T47D (cell line): Measurements from ENCODE around the gene DNTTIP2.
"Not testable (repeated sequence)": the region's sequence is repeated elsewhere in the genome, so short reads cannot be mapped to it uniquely, and the experiment has no call there.

Experiments used
- DNase-seq, 2 experiments: peaks; one replicate each; pipeline versions ENCODE4 v3.0.0 to v3.0.0-alpha.2; 2011 to 2012; ENCODE audit warnings: low read depth in 1 of 2, low spot score in 1 of 2
- JUND ChIP-seq: IDR thresholded peaks from 2 replicates; pipeline ENCODE4 v1.6.1; 2012; ENCODE audit warnings: low read depth
- in situ Hi-C: cut with HindIII; loops from 2 replicates; pipeline ENCODE4 v1.10.0; 2016; ENCODE audit warnings: low sequenced_read_pairs, low pct_unique_long_range_greater_than_20kb

DNTTIP2 gene, protein sequence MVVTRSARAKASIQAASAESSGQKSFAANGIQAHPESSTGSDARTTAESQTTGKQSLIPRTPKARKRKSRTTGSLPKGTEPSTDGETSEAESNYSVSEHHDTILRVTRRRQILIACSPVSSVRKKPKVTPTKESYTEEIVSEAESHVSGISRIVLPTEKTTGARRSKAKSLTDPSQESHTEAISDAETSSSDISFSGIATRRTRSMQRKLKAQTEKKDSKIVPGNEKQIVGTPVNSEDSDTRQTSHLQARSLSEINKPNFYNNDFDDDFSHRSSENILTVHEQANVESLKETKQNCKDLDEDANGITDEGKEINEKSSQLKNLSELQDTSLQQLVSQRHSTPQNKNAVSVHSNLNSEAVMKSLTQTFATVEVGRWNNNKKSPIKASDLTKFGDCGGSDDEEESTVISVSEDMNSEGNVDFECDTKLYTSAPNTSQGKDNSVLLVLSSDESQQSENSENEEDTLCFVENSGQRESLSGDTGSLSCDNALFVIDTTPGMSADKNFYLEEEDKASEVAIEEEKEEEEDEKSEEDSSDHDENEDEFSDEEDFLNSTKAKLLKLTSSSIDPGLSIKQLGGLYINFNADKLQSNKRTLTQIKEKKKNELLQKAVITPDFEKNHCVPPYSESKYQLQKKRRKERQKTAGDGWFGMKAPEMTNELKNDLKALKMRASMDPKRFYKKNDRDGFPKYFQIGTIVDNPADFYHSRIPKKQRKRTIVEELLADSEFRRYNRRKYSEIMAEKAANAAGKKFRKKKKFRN

DNA sequence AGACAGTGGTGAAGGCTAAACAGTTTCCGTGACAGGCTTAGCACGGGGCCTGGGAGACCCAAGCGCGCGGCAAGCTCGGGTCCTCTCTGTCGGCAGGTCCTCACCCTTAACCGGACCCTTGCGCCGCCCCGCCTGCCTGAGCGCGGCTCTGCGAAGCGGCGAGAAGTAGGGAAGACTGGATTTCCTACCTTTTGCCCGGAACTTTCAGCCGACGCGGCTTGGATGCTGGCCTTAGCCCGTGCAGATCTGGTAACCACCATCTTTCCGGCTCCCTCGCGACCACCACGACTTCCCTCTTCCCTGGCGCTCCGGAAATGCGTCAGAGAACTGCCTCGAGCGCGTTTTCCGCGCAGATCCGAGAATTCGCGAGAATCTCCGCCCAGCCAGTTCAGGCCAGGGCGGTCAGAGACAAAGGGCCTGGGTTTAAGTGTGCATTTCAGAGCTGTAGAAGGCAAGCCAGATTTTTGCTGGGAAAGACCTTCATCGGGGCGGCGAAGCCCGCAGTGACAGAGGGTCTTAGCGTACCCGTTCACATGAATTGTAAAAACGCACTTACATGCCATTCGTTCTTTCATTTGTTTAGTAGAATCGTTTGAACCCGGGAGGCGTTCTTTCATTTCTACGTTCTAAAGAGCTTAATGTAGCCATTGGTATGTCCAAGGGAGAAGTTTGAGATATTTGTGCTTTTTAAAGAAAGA lies at the start of gene DNTTIP2:
DNTTIP2 (minus strand) TSS at position 318 of the 698 bp plus-strand sequence; CDS start at position 260, 58 bp downstream.
- TF ChIP-seq JUND, result no peak
- in situ Hi-C loops, result no loop called here
- DNase-seq, result peak; percentile 67 to 91

DNA sequence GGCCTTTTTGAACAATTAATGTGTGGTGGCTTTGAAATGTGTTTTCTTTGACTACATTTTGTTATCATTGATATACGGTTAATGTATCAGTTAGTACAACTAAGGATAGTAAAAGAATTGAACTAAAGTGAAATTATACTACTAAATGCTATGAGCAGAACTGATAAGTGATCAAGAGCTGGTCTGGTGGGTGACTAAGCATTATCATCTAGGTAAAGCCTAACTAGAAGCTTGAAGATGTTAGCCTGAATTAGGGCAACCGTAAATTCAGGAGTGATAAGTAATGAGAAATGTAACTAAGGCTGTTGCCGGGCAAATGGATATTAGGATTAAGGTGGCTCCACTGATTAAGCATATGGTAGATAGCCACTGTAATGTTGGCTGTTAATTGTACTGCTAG lies 46.2 kb upstream of the DNTTIP2 start:
- in situ Hi-C loops, result no loop called here
- no peak for DNase-seq

DNA sequence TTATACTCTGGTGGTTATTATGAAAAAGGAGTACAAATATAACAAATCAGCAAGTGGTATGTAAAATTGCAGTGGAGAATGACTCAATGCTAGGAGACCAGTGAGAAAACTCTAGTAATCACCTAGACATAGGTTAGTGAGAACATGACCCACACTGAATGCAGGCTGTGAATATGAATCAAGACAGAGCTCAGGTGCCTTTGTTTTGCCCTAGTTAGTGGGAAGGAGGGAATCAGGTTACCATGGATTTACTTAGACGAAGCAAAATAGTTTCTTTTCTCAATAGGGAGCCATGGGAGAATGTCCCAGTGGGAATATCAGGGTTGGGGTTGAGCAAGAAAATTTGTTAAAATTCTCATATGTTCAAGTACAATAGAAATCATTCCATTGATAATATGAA lies 40.8 kb upstream of the DNTTIP2 start:
- DNase-seq, result no peak
- in situ Hi-C loops, result no loop called here
- TF ChIP-seq JUND, result no peak

More for the DNA sequence above, 46.2 kb upstream of the DNTTIP2 start:
- no peak for TF ChIP-seq JUND

DNA sequence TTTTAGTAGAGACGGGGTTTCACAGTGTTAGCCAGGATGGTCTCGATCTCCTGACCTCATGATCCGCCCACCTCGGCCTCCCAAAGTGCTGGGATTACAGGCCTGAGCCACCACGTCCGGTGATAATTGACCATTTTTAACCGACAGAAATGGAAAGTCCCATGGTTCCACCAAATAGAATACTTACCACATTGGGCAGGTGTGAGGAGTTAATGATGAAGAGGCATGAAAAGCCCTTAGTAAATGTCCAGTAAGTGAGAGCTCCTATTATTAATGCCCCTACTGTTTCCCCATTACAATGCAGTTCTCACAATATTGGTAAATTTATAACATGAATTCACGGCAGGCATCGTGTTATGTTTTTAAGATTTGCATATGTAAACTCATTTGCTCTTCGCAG lies 38.3 kb upstream of the DNTTIP2 start:
- in situ Hi-C loops, result no loop called here
- TF ChIP-seq JUND, result no peak
- no peak for DNase-seq

DNA sequence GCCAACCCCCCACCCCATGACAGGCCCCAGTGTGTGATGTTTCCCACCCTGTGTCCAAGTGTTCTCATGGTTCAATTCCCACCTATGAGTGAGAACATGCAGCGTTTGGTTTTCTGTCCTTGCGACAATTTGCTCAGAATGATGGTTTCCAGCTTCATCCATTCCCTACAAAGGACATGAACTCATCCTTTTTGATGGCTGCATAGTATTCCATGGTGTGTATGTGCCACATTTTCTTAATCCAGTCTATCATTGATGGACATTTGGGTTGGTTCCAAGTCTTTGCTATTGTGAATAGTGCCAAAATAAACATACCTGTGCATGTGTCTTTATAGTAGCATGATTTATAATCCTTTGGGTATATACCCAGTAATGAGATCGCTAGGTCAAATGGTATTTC lies 31.9 kb upstream of the DNTTIP2 start:
- in situ Hi-C loops, result not testable (repeated sequence)

DNA sequence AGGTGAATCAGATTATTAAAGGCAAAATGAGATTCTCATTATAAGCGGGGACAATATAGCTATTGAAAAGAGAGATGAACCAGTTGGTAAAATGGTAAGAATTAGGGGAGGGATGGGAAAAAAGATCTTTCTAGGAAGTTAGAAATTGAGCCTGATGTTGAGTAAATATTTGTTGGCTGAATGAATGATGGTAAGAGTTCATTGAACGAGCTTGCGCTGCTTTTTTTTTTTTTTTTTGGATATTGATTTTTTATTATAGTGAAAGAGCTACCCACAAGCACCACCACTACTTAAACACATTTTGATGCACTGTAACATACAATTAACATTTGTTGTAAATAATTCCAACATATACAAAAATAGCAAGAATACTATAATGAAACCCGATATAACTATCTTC lies 31.3 kb upstream of the DNTTIP2 start:
- DNase-seq, result no peak
- TF ChIP-seq JUND, result no peak
- in situ Hi-C loops, result no loop called here

More for the DNA sequence above, 31.9 kb upstream of the DNTTIP2 start:
- DNase-seq, result not testable (repeated sequence)

DNA sequence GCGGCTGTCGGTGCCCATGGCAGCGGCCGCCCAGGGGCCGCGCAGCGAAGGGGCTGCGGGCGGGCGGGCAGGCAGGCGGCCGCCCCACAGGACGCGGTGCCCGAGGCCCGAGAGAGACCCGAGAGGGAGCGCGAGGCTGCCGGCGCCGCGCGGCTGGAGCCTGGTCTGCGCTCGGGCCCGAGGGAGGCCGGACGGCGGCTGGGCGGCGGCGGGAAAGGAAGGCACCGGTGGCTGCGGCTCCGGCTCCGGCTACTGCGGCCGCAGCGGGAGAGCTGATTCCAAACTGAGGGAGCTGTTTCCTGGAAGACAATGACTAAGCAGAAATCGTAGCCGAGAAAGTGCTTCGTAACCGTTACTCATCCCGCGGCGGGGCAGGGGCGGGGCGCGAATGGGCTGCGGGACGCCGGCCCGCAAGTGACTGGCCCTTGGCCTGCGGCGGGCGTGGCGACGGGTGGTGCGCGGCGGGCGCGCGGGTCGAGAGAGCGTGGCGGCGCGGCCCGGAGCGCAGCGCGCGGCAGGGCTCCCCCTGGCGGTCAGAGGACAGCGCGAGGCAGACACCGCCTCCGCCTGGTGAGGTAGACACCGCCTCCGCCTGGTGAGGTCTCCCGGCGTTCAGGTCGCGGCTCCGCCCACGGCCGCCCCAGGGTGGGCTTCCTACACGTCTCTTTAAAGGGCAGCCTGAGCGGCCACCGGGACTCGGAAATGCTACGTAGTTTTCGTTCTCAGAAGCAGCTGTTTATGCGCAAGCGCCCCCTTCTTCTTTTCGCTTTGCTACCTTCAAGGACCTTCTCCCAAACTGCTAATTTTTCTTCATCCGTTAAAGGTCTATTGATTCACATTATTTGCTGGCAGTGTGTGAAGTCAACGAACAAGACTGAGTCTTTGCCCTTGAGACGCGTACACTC lies 30.4 kb upstream of the DNTTIP2 start, which contains the start of gene GCLM:
GCLM (minus strand) TSS at position 285 of the 905 bp plus-strand sequence; CDS start at position 18, 267 bp downstream.
- DNase-seq, result peak; percentile 77 to 93
- TF ChIP-seq JUND, result no peak

DNA sequence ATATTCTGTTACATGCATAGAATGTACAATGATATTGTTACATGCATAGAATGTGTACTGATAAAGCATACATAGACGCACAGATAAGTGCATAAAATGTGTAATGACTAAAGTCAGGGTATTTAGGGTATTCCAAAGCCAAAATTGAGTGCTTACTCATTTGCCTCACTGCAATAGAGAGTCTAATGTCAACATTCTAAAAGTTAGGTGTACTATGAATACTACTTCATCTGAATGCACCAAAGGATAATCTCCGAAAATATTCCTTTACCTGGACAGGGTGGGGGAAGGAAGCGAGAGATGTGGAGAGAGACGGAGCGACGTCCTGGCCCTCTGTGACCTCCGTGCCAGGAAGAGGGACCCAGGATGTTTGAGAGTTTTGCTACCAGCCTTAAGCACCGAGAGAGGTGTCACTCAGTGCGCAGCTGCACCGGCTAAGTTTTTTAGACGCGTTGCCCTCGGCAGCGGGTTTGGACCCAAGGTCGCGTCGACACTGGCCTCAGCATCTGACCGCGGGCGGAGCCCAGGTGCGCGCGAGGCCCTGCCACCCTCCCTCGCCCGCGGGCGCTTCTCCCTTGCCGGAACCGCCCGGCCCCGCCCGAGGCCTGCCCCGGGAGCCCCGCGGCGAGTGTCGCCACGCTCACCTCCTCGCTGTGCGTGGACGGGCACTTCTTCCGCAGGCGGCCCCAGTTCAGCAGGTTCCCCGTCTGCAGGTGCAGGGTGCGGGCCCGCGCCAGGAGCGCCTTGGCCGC lies 29.6 kb upstream of the DNTTIP2 start:
- DNase-seq, result peak; percentile 14 to 52
- no peak for TF ChIP-seq JUND
- in situ Hi-C loops, result no loop called here

More for the DNA sequence above, 30.4 kb upstream of the DNTTIP2 start, which contains the start of gene GCLM:
- in situ Hi-C loops, result no loop called here

DNA sequence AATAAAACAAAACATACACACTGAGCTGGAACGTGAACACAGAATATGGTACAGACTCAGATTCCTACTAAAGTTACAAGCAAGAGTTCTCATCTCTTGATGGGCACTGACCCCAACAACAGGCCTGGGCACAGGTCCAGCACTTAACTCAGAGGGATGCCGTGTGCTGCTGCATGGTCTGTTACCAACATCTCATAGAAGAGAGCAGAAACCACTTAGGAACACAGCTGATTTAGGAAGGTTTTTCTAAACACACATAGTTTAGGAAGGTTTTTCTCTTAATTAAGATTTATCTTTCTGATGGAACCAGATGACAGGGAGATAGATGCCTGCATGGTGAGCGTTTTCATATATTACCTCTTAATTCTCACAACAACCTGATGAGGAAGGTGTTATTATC lies 28.7 kb upstream of the DNTTIP2 start:
- DNase-seq, result no peak
- no peak for TF ChIP-seq JUND
- in situ Hi-C loops, result no loop called here

DNA sequence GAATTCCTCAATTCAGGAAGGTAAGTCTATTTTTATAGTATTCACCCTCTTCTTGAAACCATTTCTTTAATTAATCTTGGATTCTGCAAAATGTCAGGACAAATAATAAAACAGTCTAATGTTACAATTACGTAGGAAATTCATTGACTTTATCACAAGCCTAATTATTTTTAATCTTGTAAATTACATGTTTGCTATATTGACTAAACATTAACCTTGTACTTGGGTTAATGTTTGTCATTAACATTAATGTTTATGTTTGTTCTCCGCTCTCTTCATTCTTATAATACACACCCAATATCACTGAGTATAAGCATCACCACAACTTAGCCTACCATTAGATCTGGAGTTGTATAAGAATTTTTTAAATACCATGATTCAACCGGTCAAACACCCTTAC lies 27.5 kb upstream of the DNTTIP2 start:
- in situ Hi-C loops, result no loop called here
- DNase-seq, result no peak

DNA sequence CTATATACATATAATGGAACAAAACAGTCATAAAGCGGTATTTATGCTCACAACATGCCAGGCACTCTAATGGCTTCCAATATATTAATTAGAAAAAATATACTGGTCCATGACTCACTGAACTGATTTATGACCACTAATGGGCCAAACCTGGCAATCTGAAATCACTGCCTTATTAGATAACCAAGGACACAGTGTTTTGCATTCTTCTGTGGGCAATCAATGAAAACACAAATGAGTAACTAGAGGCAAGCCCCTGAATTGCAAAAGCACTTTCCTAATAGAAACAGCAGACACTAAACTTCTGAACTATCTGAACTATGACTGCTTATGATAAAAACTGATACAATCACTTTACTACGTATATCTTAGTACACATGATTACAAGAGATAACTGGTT lies 26.7 kb upstream of the DNTTIP2 start:
- TF ChIP-seq JUND, result no peak
- no peak for DNase-seq
- in situ Hi-C loops, result no loop called here

More for the DNA sequence above, 27.5 kb upstream of the DNTTIP2 start:
- no peak for TF ChIP-seq JUND

DNA sequence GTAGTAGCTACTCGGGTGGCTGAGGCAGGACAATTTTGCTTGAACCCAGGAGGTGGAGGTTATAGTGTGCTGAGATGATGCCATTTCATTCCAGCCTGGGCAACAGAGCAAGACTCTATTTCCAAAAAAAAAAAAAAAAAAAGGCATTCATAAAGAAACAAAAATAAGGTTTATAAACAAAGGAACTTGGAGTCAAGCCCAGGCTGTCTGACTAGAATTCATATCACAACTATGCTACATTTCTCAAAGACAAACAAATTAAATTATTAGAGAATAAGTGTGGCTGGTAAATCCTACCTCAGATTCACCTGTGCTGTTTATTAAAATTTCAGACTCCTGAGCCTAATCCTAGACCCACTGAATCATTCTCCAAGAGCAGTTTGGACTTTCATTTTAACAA lies 26.0 kb upstream of the DNTTIP2 start:
- TF ChIP-seq JUND, result no peak
- DNase-seq, result no peak
- in situ Hi-C loops, result no loop called here
